TTC549 (cell line): ENCODE measurements around the gene MBD2.

ENCODE experiments used
- FAIRE-seq: peaks from 2 replicates; lab custom pipeline; 2012; peaks lifted over from hg19 to GRCh38; lab: Jason Lieb, UNC

Gene MBD2

DNA sequence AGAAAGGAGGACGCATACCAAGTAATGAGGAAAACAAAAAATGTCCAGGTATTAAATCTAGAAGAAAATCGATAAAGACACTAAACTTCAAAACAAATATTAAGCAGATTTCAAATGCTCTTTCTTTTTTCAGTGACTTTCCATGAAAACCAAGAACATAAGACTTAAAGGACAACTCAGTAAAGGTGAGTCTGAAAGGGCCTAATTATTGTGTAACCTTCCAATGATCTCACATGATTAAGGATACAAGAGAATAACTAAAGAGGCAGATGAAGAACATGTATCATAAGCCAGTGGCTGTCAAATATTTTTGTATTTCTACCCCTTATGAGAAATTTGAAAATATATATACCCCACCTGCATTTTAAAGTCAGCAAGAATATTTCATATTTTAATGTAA, 30.7 kb downstream of the MBD2 start:
- no peak for FAIRE-seq

DNA sequence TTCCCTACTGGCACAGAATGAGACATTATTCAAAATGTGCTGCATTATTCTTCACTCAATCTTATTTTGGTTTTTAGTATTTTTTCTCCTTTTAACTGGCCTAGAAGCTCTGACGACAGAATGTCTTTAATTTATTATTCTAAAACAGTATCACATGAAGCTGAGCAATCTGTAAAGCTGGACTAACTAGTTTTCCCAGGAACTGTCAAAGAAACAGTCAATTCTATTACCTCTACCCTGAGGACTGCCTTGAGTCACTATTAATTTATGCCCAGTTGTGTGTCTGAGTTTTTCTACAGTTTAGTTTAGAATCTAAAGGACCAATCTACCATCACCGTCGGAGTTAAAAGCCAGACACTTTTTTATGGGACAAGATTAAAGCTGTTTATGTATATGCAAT, 31.6 kb downstream of the MBD2 start:
- no peak for FAIRE-seq

DNA sequence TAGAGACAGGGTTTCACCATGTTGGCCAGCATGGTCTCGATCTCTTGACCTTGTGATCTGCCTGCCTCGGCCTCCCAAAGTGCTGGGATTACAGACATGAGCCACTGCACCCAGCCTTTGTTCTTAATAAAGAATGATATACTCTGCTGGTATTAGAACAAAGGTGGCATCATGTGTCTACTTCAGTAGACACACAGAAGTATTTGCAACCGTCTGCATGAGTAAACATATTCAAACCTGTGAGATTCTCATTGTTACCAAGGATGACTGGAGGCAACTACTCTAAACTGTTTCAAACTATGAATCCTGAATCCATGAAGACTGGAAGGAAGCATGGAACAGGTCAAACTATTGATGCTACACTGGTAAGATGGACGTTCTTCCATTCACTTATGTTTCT, 32.1 kb downstream of the MBD2 start:
- FAIRE-seq = no peak

GRCh38 chr18:54191352-54191751, 33.1 kb downstream of the MBD2 start:
- no peak for FAIRE-seq

DNA sequence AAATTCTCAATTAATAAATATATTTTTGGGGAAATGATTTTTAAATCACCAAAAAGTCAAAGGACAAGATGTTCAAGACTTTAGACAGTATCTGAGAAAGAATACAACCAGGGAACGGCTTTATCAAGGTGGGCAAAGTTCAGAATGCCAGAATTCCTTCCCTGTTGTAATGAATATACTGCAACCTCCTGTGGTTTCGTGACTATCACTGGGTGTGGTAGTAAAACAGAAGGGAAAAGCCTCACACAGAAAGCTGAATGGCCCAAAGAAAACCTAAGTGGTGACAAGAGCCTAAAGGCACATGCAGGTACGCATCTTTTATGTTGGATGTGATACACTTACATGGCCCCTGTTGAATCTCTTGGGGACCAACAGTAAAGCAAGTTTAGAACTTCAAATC, 37.1 kb downstream of the MBD2 start:
- FAIRE-seq = no peak

DNA sequence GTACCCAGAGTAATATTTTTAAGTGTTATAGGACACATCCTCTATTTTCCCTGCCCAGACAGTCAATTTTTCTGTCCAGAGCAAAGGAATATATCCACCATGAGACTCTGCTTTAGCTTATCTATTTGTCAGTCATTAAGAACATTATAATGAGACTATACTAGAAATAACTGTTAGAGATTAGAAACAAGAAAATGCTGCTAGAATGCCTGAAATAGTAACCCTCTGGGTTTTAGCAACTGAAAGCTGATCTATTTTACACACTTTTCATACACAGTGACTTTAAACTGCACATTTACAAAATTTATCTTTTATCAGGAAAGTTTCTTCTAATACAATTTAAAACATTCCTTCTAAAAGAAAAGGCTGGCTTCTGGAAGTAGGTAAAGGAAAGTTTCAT, 39.6 kb downstream of the MBD2 start:
- no peak for FAIRE-seq

DNA sequence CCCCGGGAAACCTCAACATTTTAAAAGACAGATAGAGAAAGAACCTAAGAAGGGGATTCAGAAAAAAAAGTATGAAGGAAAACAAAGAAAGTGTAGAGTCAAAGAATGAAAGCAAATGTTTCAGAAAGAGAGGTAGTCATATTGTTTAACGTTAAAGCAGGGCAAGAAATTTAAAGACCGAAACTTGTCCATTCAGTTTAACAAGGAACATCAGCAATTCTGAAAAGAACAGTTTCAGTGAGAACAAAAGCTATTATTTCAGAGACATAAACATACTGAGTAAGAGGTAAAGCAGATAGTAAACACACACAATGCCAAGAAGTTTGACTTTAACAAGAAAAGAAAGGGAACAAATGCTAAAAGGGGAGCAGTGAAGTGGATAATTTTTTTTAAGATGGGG, 41.1 kb downstream of the MBD2 start:
- FAIRE-seq = no peak

- no peak for FAIRE-seq
Observed at GRCh38 chr18:54181856-54182602, 42.4 kb downstream of the MBD2 start.

DNA sequence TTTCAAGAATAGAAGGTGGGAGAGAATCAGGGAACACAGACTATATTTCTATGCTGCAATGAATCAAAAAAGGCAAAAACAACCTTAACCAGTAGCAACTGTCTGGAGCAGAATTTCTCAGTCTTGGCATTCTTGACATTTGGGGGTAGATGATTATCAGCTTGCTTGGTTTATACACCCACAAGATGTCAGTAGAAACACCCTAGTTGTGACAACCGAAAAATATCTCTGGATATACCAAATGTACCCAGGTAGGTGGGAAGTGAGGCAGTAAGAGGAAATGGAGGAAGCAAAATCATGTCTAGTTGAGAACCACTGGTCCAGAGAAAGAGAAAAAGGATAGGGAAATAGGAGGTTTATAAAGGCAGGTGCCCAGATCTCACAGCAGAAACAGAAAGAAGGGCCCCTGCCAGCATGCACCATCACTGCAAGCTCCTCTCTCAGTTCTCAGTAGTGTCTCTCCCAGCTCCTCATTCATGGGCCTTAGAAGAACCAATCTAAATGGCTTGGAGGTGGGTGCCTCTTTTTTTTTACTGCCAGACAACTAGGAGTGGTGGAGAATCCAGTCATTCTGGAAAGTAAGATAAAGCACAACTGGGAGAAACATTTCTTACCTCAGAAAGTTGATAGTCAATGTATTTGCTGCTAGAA, 50.4 kb downstream of the MBD2 start:
- FAIRE-seq = no peak

- no peak for FAIRE-seq
Observed at GRCh38 chr18:54173250-54173649, 51.2 kb downstream of the MBD2 start.

GRCh38 chr18:54169431-54170403, 54.8 kb downstream of the MBD2 start:
- FAIRE-seq = no peak

DNA sequence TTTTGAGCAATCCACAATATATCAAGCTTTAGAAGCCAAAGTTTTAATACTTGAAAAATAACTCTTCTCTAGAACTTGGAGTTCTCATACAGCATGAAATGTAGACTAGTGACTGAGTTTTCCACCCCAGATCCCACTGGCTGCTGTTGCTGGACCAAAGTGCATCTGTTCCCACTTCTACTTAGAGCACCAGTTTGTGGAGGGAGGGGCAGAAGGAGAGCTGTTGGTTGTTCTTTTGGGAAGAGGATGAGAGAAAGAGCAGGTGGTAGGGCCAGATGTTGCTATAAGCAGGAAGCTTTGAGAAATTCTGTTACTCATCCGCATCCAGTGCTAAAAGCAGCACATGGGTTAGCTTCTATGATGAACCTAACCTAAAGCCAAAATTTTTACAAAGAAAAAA, 59.0 kb downstream of the MBD2 start:
- no peak for FAIRE-seq

- FAIRE-seq = no peak
Observed at GRCh38 chr18:54163453-54163852, 61.0 kb downstream of the MBD2 start.

DNA sequence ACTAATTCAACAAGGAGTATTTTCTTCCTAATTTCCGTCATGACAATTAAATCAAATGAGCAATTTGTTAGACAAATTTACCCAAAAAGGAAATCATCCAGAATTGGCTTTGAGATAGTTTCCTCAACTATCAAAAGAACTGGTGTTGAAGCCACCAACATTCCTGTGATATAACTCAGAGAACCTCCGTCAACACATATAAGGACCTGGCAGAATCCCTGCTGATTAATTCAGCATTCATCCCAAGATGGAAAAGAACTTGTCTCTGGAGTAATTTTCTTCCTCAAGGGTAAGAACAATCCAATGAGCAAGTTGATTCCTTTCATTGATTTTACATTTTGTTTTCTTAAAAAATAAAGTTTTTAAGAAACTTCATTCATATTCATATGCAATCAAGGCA, 62.0 kb downstream of the MBD2 start:
- no peak for FAIRE-seq

DNA sequence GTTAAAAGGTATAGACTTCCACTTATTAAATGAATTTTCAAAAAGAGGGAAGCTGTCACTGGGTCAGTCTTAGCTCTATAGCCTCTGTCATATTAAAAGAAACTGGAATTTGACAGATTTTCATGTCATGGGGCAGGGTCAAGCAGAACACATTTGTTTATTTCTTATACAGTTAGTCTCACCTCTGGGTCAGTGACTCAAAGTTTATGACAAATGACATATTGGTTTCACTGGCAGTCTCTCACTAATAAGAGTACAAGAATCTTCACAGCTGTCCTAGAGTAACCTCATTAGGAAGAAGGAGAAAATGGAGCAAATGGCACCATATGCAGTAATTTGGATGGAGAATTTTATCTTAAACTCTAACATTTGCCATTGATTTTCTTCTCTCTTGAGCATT, 63.2 kb downstream of the MBD2 start:
- FAIRE-seq = no peak

- FAIRE-seq = no peak
Observed at GRCh38 chr18:54159906-54160305, 64.6 kb downstream of the MBD2 start.

GRCh38 chr18:54157646-54158385, 66.7 kb downstream of the MBD2 start:
- FAIRE-seq = no peak

DNA sequence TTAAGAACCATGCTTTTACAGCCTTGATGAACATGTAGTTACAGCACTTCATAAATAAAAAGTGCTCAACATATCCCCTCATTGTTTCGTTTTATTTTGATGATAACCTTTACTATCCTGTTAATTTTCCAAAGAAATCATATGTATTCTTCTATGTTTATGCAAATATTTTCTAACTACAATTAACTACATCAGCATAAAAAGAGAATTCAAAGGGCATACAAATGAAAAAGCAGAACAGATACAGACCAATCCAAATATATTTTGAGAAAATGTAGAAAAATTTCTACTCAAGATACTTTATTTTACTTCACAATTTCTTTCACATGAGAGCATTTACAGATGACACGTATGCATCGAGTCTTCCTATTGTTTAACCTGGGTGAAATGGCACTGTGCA, 69.1 kb downstream of the MBD2 start:
- FAIRE-seq = no peak

DNA sequence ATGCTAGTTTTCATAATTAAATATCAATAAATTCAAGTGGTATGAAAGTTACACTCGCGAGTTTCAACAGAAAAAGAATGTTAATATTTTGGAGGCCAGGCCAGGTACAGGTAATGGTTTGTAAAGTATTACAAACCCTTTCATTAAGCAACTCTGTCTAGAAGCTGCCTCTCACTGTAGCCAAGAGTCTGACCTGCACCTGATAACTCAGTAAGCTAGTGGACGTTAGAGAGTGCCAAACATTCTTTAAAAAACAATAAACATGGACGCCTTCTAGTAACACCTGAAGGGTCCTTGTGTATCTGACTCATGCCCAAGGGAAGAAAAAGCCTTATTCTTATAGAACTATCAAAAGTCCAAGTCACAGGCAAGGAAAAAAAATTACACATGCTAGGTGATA, 70.2 kb downstream of the MBD2 start:
- no peak for FAIRE-seq

GRCh38 chr18:54151376-54151775, 73.1 kb downstream of the MBD2 start:
- no peak for FAIRE-seq

GRCh38 chr18:54150226-54150625, 74.2 kb downstream of the MBD2 start:
- FAIRE-seq = no peak

DNA sequence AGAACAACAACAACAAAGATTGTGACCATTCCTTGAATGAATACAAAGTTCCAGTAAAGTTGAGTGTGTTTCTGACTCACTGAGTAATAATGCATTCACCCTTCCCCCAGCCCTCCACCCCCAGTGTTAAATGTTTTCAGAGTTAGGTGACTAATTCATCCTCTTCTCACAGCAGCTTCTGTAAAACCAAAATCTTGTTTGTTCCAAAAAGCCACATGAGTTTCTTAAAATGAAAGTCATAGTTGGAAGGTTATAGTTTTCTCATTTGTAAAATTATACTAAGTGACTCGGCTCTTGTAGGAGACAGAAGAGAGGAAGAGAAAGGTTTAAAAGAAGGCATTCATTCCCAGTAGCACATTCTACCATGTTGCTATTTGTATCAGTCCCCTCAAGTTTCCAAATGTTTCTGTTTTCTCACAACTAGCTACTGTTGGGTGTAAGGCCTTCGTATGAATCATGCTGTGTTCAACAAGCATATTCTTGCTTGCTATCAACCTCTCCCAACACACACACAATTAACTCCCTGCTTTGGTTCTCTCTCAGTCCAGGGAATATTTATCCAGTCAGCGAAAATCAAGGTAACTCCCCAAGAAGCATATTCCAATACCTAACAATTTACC, 75.3 kb downstream of the MBD2 start:
- no peak for FAIRE-seq
